Measurements from ENCODE around the gene HORMAD2.
"Not testable (repeated sequence)": the region's sequence is repeated elsewhere in the genome, so short reads cannot be mapped to it uniquely, and the experiment has no call there.

The HORMAD2 gene

DNA sequence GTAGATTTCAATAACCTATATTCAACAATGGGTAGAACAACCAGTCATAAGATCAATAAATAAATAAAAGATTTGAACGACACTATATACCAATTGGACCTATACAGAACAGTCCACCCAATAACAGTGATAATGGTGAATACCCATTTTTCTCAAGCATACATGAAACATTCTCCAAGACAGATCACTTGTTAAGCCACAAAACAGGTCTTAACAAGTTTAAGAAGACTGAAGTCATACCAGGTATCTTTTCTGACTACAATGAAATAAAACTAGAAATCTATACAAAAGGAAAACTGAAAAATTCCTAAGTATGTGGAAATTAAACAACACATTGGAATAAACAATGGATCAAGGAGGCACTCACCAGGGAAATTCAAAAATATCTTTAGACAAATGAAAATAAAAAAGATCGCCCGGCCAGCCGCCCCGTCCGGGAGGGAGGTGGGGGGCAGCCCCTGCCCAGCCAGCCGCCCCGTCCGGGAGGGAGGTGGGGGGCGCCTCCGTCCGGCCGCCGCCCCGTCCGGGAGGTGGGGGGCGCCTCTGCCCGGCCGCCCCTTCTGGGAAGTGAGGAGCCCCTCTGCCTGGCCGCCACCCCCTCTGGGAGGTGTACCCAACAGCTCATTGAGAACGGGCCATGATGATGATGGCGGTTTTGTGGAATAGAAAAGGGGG, 20.8 kb upstream of the HORMAD2 start:
- not testable (repeated sequence) for DNase-seq

- DNase-seq = not testable (repeated sequence)
Observed at GRCh38 chr22:30061094-30061493, 19.2 kb upstream of the HORMAD2 start.

DNA sequence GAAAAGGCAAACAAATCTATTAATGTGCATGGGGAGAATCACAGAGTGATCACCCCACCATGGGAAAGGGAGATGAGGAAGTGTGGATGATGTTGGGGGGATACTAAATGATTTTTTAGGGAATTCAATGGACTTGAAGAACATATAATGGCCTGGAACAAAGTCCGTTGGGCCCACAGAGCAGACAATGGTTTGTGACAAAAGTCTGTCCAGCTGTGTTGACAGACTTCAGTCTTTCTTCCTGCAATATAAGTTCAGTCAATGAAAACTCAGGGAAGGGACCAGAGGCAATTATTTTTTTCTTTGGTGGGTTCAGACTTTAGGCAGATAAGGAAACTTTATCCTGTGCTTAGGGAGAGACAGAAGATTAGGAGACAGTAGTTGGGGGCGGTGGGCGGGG, 18.0 kb upstream of the HORMAD2 start:
- DNase-seq = no peak

DNA sequence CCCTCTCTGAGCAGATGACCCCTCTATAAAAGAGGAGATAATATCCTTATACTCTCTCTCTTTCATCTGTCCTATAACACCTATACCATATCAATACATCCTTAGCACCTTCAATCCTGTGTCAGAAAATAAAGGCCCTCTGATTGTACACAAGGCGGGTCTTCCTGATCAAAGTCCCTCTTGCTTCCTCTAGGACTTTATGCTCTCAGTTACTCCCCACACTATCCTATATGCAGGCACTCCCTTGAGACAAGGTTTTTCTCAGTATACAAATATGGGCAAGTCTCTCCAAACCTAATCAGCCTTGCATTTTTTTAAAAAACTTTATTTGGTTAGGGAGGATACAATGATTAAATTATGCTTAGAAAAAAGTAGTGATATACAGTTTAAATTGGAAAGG, 17.3 kb upstream of the HORMAD2 start:
- no peak for DNase-seq

GRCh38 chr22:30064172-30064571, 16.1 kb upstream of the HORMAD2 start:
- DNase-seq = no peak

DNA sequence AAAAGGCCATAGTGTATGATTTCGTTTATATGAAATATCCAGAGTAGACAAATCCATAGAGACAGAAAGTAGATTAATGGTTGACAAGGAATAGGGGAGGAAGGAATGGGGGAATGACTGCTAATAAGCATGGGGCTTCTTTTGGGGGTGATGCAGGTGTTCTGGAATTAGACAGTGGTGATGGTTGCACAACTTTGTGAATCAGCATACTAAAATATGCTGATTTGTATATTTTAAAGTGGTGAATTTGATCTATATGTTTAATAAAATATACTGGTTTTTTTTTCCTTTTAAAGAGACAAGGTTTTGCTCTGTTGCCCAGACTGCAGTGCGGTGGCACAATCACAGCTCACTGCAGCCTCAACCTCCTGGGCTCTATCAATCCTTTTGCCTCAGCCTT, 6.5 kb upstream of the HORMAD2 start:
- no peak for DNase-seq

DNA sequence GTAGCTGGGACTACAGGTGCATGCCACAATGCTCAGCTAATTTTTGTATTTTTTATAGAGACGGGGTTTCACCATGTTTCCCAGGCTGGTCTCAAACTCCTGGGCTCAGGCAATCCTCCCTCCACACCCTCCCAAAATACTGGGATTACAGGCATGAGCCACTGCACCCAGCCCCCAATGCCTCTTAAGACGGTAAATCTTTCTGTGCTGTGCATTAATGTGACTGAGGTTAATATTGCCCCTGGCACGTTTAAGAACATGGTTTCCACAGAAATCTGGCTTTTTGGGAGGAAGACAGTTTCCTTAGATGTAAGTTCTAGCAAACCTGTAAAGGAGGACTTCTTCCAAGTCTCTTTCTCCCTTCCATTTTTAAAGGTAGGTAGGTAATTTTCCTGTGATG, 6.1 kb upstream of the HORMAD2 start:
- no peak for DNase-seq

GRCh38 chr22:30074994-30075393, 5.3 kb upstream of the HORMAD2 start:
- DNase-seq = no peak

DNA sequence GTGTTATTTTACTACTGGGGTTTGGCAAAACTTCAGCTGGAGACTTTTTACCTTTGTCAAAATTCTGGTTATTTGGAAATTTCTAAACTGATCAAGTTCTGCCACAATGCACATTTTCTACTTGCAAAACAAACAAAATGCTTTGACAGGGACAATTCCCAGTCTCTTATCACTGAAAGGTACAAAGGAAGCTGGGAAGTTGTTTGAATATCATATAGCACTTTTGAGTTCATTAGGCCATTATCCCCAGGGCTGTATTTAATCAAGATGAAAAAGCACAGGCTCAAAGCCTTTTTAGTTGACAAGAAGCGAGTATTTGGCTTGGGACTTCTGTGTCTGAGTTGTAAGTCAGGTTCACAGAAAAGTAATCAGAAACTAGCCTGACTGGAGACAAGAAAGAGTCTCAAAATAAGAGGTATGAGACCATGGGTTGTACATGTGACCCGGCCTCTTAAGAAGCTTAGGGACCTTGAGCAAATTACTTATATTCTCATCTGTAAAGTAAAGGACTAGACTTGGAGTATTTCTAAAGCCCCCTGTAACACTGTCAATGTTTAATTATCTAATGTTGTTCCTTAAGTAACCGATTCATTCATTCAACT, 2.9 kb upstream of the HORMAD2 start:
- no peak for DNase-seq

- no peak for DNase-seq
Observed at GRCh38 chr22:30078320-30079311, 1.6 kb upstream of the HORMAD2 start.

GRCh38 chr22:30080805-30081204, 541 bp downstream of the HORMAD2 start:
- DNase-seq = no peak

GRCh38 chr22:30086496-30086895, 6.2 kb downstream of the HORMAD2 start:
- no peak for DNase-seq

DNA sequence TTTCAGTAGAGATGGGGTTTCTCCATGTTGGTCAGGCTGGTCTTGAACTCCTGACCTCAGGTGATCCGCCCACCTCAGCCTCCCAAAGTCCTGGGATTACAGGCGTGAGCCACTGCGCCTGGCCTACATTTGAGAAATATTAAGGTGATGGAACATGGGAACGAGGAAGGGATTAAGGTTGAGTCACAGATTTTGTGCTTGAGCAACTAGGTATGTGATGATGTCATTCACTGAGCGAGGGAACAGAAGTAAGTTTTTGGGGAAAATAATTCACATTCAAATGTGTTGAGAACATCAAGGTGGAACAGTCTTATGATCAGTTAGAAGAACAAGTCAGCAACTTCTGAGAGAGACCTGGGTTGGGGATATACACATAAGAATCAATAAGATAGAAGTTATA, 6.8 kb downstream of the HORMAD2 start:
- not testable (repeated sequence) for DNase-seq

DNA sequence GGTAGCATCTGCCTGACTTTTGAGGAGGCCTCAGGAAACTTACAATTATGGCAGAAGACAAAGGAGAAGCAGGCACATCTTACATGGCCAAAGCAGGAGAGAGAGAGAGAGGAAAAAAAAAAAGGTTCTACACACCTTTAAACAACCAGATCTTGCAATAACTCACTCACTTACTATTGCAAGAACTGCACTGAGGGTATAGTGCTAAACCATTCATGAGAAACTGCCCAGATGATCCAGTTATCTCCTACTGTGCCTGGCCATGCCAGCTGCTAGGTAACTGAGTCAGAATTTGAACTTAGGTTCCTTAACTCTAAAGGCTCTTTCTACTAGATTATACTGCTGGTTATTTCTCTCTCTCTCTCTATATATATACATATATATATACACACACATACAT, 7.3 kb downstream of the HORMAD2 start:
- DNase-seq = no peak

DNA sequence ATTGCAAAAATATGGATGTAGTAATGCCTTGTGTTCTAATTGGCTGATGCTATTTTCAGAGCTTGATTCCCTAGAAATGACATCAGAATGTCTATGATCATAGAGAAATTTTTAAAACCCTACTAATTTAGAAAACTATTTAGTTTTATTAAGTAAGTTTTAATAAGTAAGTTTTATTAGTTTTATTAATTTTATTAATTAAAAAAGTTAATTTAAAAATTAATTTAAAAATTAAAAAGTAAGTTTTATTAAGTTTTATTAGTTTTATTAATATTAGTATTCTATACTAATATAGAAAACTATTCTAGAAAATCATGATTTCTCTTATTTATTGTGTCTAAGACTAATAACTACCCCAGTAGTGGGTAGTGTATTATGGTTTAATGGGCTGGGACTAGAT, 8.2 kb downstream of the HORMAD2 start:
- no peak for DNase-seq

DNA sequence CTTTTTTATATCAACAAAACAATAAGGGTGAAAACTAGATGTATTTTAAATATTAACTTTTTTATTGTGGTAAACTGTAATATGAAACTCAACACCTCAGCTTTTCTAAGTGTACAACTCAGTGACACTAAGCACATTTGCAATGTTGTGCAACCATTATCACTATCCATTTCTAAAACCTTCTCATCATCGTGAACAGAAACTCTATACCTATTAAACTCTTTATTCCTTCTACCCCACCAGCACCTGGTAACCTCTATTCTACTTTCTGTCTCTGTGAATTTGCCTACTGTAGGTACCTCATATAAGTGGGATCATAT, 9.4 kb downstream of the HORMAD2 start:
- DNase-seq = no peak

- DNase-seq = no peak
Observed at GRCh38 chr22:30092686-30093085, 12.4 kb downstream of the HORMAD2 start.

- DNase-seq = no peak
Observed at GRCh38 chr22:30094804-30095203, 14.5 kb downstream of the HORMAD2 start.

DNA sequence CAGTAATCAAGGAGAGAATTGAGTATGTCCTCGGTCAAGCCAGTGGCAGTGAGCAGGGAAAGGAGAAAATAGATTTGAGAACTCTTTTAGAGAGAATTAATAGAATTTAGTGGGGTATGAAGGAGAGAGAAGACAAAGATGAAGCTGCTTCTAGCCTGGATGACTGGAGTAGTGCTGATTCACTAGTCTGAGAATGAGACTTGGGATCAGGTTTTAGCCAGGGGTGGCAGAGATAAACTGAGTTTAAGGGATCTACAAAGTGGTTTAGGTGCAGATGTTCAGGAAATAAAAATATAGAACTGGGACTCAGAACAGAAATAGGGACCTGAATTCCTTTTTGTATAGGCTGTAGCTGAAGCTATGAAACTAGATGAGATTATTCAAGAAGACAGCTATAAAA, 17.6 kb downstream of the HORMAD2 start:
- no peak for DNase-seq

- DNase-seq = not testable (repeated sequence)
Observed at GRCh38 chr22:30100770-30101169, 20.5 kb downstream of the HORMAD2 start.

DNA sequence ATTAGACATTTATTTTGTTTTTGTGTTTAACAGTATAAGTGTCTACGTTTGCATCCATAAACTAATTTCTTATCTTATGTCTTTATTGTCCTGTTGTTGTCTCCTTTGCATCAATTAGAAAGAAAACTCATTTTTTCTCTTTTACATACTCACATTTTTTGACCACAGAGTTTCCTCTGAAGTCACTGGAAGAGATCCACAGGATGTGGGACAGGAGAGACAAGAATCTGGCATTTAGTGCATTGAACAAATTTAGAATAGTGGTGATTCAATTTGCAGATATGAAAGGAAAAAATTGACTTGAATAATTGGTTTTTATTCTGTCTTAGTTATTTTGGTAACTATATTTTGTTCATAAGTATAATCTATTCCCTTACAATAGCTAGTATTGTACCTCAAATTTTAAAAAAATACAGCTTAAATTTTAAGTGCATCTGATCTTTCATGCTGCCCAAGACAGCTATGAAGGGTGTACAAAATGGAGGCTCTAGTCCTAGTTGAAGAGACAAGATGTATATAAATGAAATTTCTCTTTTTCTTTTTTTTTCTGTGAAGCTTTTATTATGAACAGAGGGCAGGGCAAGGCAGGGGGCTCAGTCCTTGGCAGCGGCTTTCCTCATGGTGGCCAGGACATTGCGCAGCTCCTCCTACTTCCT, 24.4 kb downstream of the HORMAD2 start:
- DNase-seq = no peak

GRCh38 chr22:30105483-30105882, 25.2 kb downstream of the HORMAD2 start:
- DNase-seq = no peak

- DNase-seq = no peak
Observed at GRCh38 chr22:30113494-30113893, 33.2 kb downstream of the HORMAD2 start.
